Measurements from ENCODE around the gene MYH14. TPM values are rescaled to one million over a fixed set of nuclear protein-coding genes. Genes with fewer than 3 reads are reported as not detected.

The MYH14 gene
- total RNA-seq, 4 donors from 2014 or later = 110 to 329 (median 202) TPM

GRCh38 chr19:50280983-50281382 is 77.6 kb downstream of the MYH14 start:
- WGBS, 2 donors = 60 to 91% methylated on average over 3 of the region's 3 CpGs
- no peak overlapping the region for H3K4me3 ChIP-seq (ENCODE audit: low read depth, poor library complexity, severe bottlenecking)
- intact Hi-C loops (cut with DNase I; ENCODE audit: low total_unique reads) = no loop called here
- DNase-seq (ENCODE audit: low spot score in 2 of 2) = no peak
- TF ChIP-seq POLR2A (IDR thresholded peaks at IDR 0.05) = no peak
- no peak for TF ChIP-seq CTCF (IDR thresholded peaks at IDR 0.05)

GRCh38 chr19:50281491-50281890 is 78.1 kb downstream of the MYH14 start:
- TF ChIP-seq CTCF (IDR thresholded peaks at IDR 0.05) (no peak), POLR2A (IDR thresholded peaks at IDR 0.05) (no peak)

GRCh38 chr19:50285833-50286232 is 82.4 kb downstream of the MYH14 start:
- 79 to 88% methylated on average over 2 of the region's 2 CpGs for WGBS, 2 donors

More at GRCh38 chr19:50281491-50281890, 78.1 kb downstream of the MYH14 start:
- H3K4me3 ChIP-seq (ENCODE audit: low read depth, poor library complexity, severe bottlenecking) = no peak overlapping the region
- 88 to 94% methylated on average over 19 to 22 of the region's 22 CpGs for WGBS, 2 donors
- no peak for DNase-seq (ENCODE audit: low spot score in 2 of 2)
- intact Hi-C loops (cut with DNase I; ENCODE audit: low total_unique reads) = no loop called here

GRCh38 chr19:50286443-50286842 is 83.0 kb downstream of the MYH14 start:
- WGBS, 2 donors = 95 to 97% methylated on average over 18 of the region's 18 CpGs
- H3K4me3 ChIP-seq (ENCODE audit: low read depth, poor library complexity, severe bottlenecking) = no peak overlapping the region
- no peak for TF ChIP-seq POLR2A (IDR thresholded peaks at IDR 0.05)
- no peak for TF ChIP-seq CTCF (IDR thresholded peaks at IDR 0.05)
- DNase-seq (ENCODE audit: low spot score in 2 of 2) = no peak
- intact Hi-C loops (cut with DNase I; ENCODE audit: low total_unique reads) = no loop called here

More at GRCh38 chr19:50285833-50286232, 82.4 kb downstream of the MYH14 start:
- intact Hi-C loops (cut with DNase I; ENCODE audit: low total_unique reads) = no loop called here
- H3K4me3 ChIP-seq (ENCODE audit: low read depth, poor library complexity, severe bottlenecking) = no peak overlapping the region
- no peak for TF ChIP-seq POLR2A (IDR thresholded peaks at IDR 0.05)
- TF ChIP-seq CTCF (IDR thresholded peaks at IDR 0.05) = no peak
- DNase-seq (ENCODE audit: low spot score in 2 of 2) = no peak

- DNase-seq (ENCODE audit: low spot score in 2 of 2) = no peak
- no peak for TF ChIP-seq POLR2A (IDR thresholded peaks at IDR 0.05)
- no peak for TF ChIP-seq CTCF (IDR thresholded peaks at IDR 0.05)
- WGBS, 2 donors = 87 to 95% methylated on average over 2 of the region's 2 CpGs
- intact Hi-C loops (cut with DNase I; ENCODE audit: low total_unique reads) = no loop called here
- H3K4me3 ChIP-seq (ENCODE audit: low read depth, poor library complexity, severe bottlenecking) = no peak overlapping the region
These were observed 83.9 kb downstream of the MYH14 start for GRCh38 chr19:50287331-50287730.

GRCh38 chr19:50288954-50289353 is 85.5 kb downstream of the MYH14 start:
- H3K4me3 ChIP-seq (ENCODE audit: low read depth, poor library complexity, severe bottlenecking) = no peak overlapping the region
- intact Hi-C loops (cut with DNase I; ENCODE audit: low total_unique reads) = no loop called here
- 86 to 93% methylated on average over 5 of the region's 5 CpGs for WGBS, 2 donors
- TF ChIP-seq CTCF (IDR thresholded peaks at IDR 0.05) = no peak
- no peak for TF ChIP-seq POLR2A (IDR thresholded peaks at IDR 0.05)
- no peak for DNase-seq (ENCODE audit: low spot score in 2 of 2)
